GM12878 (cell line): ENCODE measurements around the gene GFAP. TPM values are rescaled to one million over a fixed set of nuclear protein-coding genes. Genes with fewer than 3 reads are reported as not detected.

Experiments used
- CREM ChIP-seq: IDR thresholded peaks from 2 replicates; pipeline ENCODE4 v1.6.1; 2014; ENCODE audit warnings: antibody characterized with exemption, low read depth
- EZH2 ChIP-seq: IDR thresholded peaks from 2 replicates; pipeline ENCODE4 v1.6.1; 2012; ENCODE audit warnings: low read depth, mild to moderate bottlenecking, control low read depth, inconsistent platforms, low read length, borderline replicate concordance; ENCODE audit not compliant: control insufficient read depth
- LARP7 ChIP-seq: fragments of 450-650 bp; IDR thresholded peaks from 2 replicates; pipeline ENCODE4 v1.6.1; 2017; ENCODE audit warnings: mild to moderate bottlenecking
- MTA2 ChIP-seq: fragments of 450-650 bp; IDR thresholded peaks from 2 replicates; pipeline ENCODE4 v1.6.1; 2016; ENCODE audit warnings: low read depth, mild to moderate bottlenecking, moderate library complexity
- NR2F1 ChIP-seq: fragments of 450-650 bp; conservative IDR thresholded peaks from 2 replicates; pipeline ENCODE4 v1.6.1; 2017; ENCODE audit warnings: mild to moderate bottlenecking
- PRDM15 ChIP-seq: fragments of 450-650 bp; formaldehyde crosslinking; IDR thresholded peaks from 2 replicates; pipeline ENCODE4 v1.4.0; 2020; ENCODE audit warnings: mild to moderate bottlenecking, moderate library complexity
- SPI1 ChIP-seq: IDR thresholded peaks from 2 replicates; pipeline ENCODE4 v1.6.1; 2011; ENCODE audit warnings: low read depth, mild to moderate bottlenecking, low read length, moderate library complexity, borderline replicate concordance; ENCODE audit not compliant: insufficient read depth
- TAF1 ChIP-seq: IDR thresholded peaks from 2 replicates; pipeline ENCODE4 v1.6.1; 2011; ENCODE audit warnings: mild to moderate bottlenecking, low read depth, low read length, borderline replicate concordance
- ZNF207 ChIP-seq: fragments of 450-650 bp; IDR thresholded peaks from 2 replicates; pipeline ENCODE4 v1.6.1; 2014; ENCODE audit warnings: antibody characterized with exemption, mild to moderate bottlenecking, borderline replicate concordance
- polyA plus RNA-seq, 11 experiments: library from polyadenylated mRNA; depleted of rRNA in 4 of 11; unstranded in 6 of 11; stranded (reverse) in 5 of 11; fragments of >200 nt; fragmentation: Nextera tagmentation in 4 of 11; fragmentation: Illumina TruSeq in 1 of 11; extraction: Ambion mirVana in 4 of 11; extraction: Trizol in 1 of 11; gene quantifications; 1 replicate in 1 of 11; 2 replicates in 10 of 11; pipeline versions ENCODE4 v1.2.1 to v1.2.3, GENCODE V29; 2011 to 2016; ENCODE audit warnings: inconsistent platforms in 2 of 11, missing spikeins in 2 of 11, low read depth in 1 of 11
- total RNA-seq, 4 experiments: library from RNA; depleted of rRNA in 3 of 4; stranded (reverse); fragments of >200 nt in 3 of 4; fragmentation: Illumina TruSeq in 1 of 4; extraction: Trizol in 1 of 4; gene quantifications; 2 replicates each; pipeline versions ENCODE4 v1.2.1 to v1.2.3, GENCODE V29; 2013 to 2021
- TF ChIP-seq, protein P1 (sequence below): IDR thresholded peaks from 2 replicates; pipeline ENCODE4 v1.6.1; 2012; ENCODE audit warnings: low read depth, low read length, improper control_type of control experiment
- TF ChIP-seq, protein P2 (sequence below): IDR thresholded peaks from 2 replicates; pipeline ENCODE4 v1.6.1; 2011; ENCODE audit warnings: mild to moderate bottlenecking, low read depth, low read length, moderate library complexity; ENCODE audit not compliant: insufficient replicate concordance
- TF ChIP-seq, protein P3 (sequence below): fragments of 450-650 bp; IDR thresholded peaks from 2 replicates; pipeline ENCODE4 v1.6.1; 2018; ENCODE audit warnings: borderline replicate concordance, mild to moderate bottlenecking; ENCODE audit not compliant: partially characterized antibody
- TF ChIP-seq, protein P4 (sequence below): fragments of 450-650 bp; IDR thresholded peaks from 2 replicates; pipeline ENCODE4 v1.6.1; 2016; ENCODE audit warnings: mild to moderate bottlenecking, moderate library complexity, borderline replicate concordance
- TF ChIP-seq, protein P5 (sequence below): IDR thresholded peaks from 2 replicates; pipeline ENCODE4 v1.6.1; 2011; ENCODE audit warnings: low read depth, low read length, improper control_type of control experiment, borderline replicate concordance

The GFAP gene
- total and polyA plus RNA-seq, 10 of the 15 experiments (the other 5 are each of a cell fraction or from before 2014, with no cell fraction given) = 0.04 to 0.25 TPM; not detected in 8

DNA sequence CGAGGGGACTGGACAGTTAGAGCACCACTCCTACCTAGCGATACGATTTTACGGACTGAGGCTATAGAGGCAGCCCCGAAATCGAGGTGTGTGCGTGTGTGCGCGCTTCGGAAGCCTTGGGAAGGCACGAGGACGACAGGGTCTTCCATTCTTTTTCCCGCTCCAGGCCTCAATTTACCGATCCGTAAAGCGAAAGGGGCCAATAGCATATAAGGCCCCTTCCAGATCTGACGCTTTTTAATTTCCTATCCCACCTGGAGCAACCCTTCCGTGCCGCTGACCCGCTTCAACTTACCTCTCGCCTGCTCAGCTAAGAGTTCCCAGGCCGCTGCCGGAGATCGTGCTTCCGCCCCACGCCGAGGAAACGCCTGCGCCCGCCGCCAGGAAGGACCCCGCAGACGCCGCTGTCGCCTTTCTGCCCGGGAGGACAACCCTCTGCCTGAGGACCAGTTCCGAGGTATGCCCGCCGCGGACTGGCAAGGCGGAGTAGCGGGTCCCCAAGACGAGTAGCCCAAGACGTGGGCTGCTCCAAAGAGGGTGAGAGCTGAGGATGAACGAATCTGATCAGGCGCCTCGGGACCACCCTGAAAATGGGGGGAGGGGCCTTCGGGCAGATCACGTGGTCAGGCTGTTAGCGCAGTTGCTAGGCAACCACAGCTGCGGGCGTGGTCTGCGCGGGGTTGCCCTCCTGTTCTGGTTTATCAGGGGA lies 16.1 kb downstream of the GFAP start, which contains the start of gene EFTUD2 (continued):
- TF ChIP-seq, protein P1, sequence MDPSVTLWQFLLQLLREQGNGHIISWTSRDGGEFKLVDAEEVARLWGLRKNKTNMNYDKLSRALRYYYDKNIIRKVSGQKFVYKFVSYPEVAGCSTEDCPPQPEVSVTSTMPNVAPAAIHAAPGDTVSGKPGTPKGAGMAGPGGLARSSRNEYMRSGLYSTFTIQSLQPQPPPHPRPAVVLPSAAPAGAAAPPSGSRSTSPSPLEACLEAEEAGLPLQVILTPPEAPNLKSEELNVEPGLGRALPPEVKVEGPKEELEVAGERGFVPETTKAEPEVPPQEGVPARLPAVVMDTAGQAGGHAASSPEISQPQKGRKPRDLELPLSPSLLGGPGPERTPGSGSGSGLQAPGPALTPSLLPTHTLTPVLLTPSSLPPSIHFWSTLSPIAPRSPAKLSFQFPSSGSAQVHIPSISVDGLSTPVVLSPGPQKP = peak; percentile 93
- TF ChIP-seq LARP7 (peak; percentile 97), EZH2 (no peak), PRDM15 (CRISPR knock-in tag) (0 out of 2 replicates have a peak, but pooled peaks have one; percentile 66), SPI1 (no peak; the same call in 1 of the 2 replicates), ZNF207 (peak; percentile 100), TAF1 (peak; percentile 73), NR2F1 (0 out of 2 replicates have a peak, but pooled peaks have one; percentile 38), MTA2 (peak; percentile 7; the same call in 1 of the 2 replicates), CREM (peak; percentile 99)
- TF ChIP-seq, protein P2, sequence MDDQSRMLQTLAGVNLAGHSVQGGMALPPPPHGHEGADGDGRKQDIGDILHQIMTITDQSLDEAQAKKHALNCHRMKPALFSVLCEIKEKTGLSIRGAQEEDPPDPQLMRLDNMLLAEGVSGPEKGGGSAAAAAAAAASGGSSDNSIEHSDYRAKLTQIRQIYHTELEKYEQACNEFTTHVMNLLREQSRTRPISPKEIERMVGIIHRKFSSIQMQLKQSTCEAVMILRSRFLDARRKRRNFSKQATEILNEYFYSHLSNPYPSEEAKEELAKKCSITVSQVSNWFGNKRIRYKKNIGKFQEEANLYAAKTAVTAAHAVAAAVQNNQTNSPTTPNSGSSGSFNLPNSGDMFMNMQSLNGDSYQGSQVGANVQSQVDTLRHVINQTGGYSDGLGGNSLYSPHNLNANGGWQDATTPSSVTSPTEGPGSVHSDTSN = no peak
- TF ChIP-seq, protein P3, sequence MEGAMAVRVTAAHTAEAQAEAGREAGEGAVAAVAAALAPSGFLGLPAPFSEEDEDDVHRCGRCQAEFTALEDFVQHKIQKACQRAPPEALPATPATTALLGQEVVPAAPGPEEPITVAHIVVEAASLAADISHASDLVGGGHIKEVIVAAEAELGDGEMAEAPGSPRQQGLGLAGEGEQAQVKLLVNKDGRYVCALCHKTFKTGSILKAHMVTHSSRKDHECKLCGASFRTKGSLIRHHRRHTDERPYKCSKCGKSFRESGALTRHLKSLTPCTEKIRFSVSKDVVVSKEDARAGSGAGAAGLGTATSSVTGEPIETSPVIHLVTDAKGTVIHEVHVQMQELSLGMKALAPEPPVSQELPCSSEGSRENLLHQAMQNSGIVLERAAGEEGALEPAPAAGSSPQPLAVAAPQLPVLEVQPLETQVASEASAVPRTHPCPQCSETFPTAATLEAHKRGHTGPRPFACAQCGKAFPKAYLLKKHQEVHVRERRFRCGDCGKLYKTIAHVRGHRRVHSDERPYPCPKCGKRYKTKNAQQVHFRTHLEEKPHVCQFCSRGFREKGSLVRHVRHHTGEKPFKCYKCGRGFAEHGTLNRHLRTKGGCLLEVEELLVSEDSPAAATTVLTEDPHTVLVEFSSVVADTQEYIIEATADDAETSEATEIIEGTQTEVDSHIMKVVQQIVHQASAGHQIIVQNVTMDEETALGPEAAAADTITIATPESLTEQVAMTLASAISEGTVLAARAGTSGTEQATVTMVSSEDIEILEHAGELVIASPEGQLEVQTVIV = peak; percentile 79
- TF ChIP-seq, protein P4, sequence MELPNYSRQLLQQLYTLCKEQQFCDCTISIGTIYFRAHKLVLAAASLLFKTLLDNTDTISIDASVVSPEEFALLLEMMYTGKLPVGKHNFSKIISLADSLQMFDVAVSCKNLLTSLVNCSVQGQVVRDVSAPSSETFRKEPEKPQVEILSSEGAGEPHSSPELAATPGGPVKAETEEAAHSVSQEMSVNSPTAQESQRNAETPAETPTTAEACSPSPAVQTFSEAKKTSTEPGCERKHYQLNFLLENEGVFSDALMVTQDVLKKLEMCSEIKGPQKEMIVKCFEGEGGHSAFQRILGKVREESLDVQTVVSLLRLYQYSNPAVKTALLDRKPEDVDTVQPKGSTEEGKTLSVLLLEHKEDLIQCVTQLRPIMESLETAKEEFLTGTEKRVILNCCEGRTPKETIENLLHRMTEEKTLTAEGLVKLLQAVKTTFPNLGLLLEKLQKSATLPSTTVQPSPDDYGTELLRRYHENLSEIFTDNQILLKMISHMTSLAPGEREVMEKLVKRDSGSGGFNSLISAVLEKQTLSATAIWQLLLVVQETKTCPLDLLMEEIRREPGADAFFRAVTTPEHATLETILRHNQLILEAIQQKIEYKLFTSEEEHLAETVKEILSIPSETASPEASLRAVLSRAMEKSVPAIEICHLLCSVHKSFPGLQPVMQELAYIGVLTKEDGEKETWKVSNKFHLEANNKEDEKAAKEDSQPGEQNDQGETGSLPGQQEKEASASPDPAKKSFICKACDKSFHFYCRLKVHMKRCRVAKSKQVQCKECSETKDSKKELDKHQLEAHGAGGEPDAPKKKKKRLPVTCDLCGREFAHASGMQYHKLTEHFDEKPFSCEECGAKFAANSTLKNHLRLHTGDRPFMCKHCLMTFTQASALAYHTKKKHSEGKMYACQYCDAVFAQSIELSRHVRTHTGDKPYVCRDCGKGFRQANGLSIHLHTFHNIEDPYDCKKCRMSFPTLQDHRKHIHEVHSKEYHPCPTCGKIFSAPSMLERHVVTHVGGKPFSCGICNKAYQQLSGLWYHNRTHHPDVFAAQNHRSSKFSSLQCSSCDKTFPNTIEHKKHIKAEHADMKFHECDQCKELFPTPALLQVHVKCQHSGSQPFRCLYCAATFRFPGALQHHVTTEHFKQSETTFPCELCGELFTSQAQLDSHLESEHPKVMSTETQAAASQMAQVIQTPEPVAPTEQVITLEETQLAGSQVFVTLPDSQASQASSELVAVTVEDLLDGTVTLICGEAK = peak; percentile 87
- TF ChIP-seq, protein P5, sequence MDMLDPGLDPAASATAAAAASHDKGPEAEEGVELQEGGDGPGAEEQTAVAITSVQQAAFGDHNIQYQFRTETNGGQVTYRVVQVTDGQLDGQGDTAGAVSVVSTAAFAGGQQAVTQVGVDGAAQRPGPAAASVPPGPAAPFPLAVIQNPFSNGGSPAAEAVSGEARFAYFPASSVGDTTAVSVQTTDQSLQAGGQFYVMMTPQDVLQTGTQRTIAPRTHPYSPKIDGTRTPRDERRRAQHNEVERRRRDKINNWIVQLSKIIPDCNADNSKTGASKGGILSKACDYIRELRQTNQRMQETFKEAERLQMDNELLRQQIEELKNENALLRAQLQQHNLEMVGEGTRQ = peak; percentile 90
